ENCODE data around the gene DUSP14. TPM values are rescaled to one million over a fixed set of nuclear protein-coding genes. Genes with fewer than 3 reads are reported as not detected.

DUSP14 gene
- total and polyA plus RNA-seq, 2 experiments from 2014 or later = 36.7 to 38.7 TPM

GRCh38 chr17:37513711-37514110 is 24.0 kb downstream of the DUSP14 start:
- H3K36me3 ChIP-seq (ENCODE audit: insufficient read depth) = peaks cover 11% of the 10 kb centered on the region; the same call in 1 of the 2 replicates
- Mint-ChIP-seq H3K27ac (no peak overlapping the region), H3K36me3 (ENCODE audit: low read depth) (peaks cover 28% of the 10 kb centered on the region), H3K9me3 (no peaks in the 10 kb centered on the region), H3K4me3 (no peak overlapping the region), H3K27me3 (ENCODE audit: insufficient read depth, low read depth, poor library complexity) (no peaks in the 10 kb centered on the region), H3K4me1 (peaks cover 2% of the 10 kb centered on the region; the same call in 1 of the 3 replicates)
- no peak overlapping the region for H3K27ac ChIP-seq (ENCODE audit: low read depth)
- TF ChIP-seq JUNB (IDR thresholded peaks at IDR 0.05; ENCODE audit: unreplicated experiment) (no peak), POLR2AphosphoS5 (IDR thresholded peaks at IDR 0.05; ENCODE audit: low read depth) (no peak), STAT1 (IDR thresholded peaks at IDR 0.05; ENCODE audit: unreplicated experiment) (no peak), CREB1 (CRISPR knock-in tag; IDR thresholded peaks at IDR 0.05; ENCODE audit: low read depth) (no peak), EZH2 (IDR thresholded peaks at IDR 0.05; ENCODE audit: low read depth, unreplicated experiment) (no peak)
- H3F3A ChIP-seq (replicated peaks; ENCODE audit: low read depth) = 0 out of 2 replicates have a peak, but pooled peaks cover 8% of the 10 kb centered on the region
- no peak for DNase-seq (ENCODE audit: low spot score)
- no peak overlapping the region for H3K4me3 ChIP-seq
- H3K79me2 ChIP-seq (replicated peaks; ENCODE audit: insufficient read depth) = peaks cover 1% of the 10 kb centered on the region; the same call in 1 of the 2 replicates
- no peak overlapping the region for H3K4me2 ChIP-seq
- H3K27me3 ChIP-seq (ENCODE audit: insufficient read depth) = no peaks in the 10 kb centered on the region
- H2AFZ ChIP-seq = no peak overlapping the region
- no peaks in the 10 kb centered on the region for H3K4me1 ChIP-seq (ENCODE audit: insufficient read depth)
- peaks cover 9% of the 10 kb centered on the region for H4K20me1 ChIP-seq (replicated peaks; ENCODE audit: insufficient read depth)
- no peaks in the 10 kb centered on the region for H3K9me2 ChIP-seq (ENCODE audit: insufficient read depth)
- ATAC-seq = no peak

- H3K4me1 ChIP-seq (ENCODE audit: insufficient read depth) = no peaks in the 10 kb centered on the region
- no peaks in the 10 kb centered on the region for H3K9me2 ChIP-seq (ENCODE audit: insufficient read depth)
- H3K4me2 ChIP-seq = no peak overlapping the region
- peaks cover 41% of the 10 kb centered on the region for H3K36me3 Mint-ChIP-seq (ENCODE audit: low read depth)
- H3K27ac ChIP-seq (ENCODE audit: low read depth) = no peak overlapping the region
- H4K20me1 ChIP-seq (replicated peaks; ENCODE audit: insufficient read depth) = peaks cover 9% of the 10 kb centered on the region
- H3K79me2 ChIP-seq (replicated peaks; ENCODE audit: insufficient read depth) = no peaks in the 10 kb centered on the region
- no peak overlapping the region for H3K27ac Mint-ChIP-seq
- peaks cover 2% of the 10 kb centered on the region; the same call in 1 of the 3 replicates for H3K4me1 Mint-ChIP-seq
- no peaks in the 10 kb centered on the region for H3K27me3 ChIP-seq (ENCODE audit: insufficient read depth)
- H3F3A ChIP-seq (replicated peaks; ENCODE audit: low read depth) = 0 out of 2 replicates have a peak, but pooled peaks cover 8% of the 10 kb centered on the region
- DNase-seq (ENCODE audit: low spot score) = no peak
- no peak overlapping the region for H3K4me3 ChIP-seq
- no peak for TF ChIP-seq EZH2phosphoT487 (IDR thresholded peaks at IDR 0.05; ENCODE audit: unreplicated experiment)
- no peak for TF ChIP-seq ZNF114 (CRISPR knock-in tag; IDR thresholded peaks at IDR 0.05)
- no peak for TF ChIP-seq JUNB (IDR thresholded peaks at IDR 0.05; ENCODE audit: unreplicated experiment)
- H3K27me3 Mint-ChIP-seq (ENCODE audit: insufficient read depth, low read depth, poor library complexity) = peaks cover 2% of the 10 kb centered on the region
- peaks cover 11% of the 10 kb centered on the region; the same call in 1 of the 2 replicates for H3K36me3 ChIP-seq (ENCODE audit: insufficient read depth)
- ATAC-seq = no peak
- H3K4me3 Mint-ChIP-seq = no peak overlapping the region
- no peak overlapping the region for H2AFZ ChIP-seq
- no peaks in the 10 kb centered on the region for H3K9me3 Mint-ChIP-seq
Observed at GRCh38 chr17:37516127-37516571, 26.5 kb downstream of the DUSP14 start.

DNA sequence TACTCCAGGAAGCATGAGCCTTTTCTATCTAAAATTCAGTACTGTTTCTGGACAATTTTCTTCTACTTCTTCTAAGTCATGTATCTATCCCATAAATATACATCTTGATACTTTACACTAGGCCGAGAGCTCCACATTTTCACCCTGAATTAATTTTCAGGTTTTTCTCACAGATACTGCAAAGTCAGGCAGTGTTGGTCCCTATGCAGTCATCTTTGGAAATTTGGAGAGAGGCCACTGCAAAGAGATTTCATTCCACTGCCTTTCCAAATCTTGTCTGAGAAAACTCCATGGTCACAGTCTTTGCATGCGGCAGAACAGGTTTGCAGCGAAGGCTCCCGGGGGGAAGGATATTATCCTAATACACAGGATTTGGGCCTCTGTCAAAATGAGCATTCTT is 28.2 kb downstream of the DUSP14 start:
- Histone ChIP-seq H3K4me3 (no peak overlapping the region), H3K36me3 (ENCODE audit: insufficient read depth) (peaks cover 11% of the 10 kb centered on the region; the same call in 1 of the 2 replicates), H3K27me3 (ENCODE audit: insufficient read depth) (no peaks in the 10 kb centered on the region), H2AFZ (no peak overlapping the region), H3K27ac (ENCODE audit: low read depth) (no peak overlapping the region), H3K4me1 (ENCODE audit: insufficient read depth) (no peaks in the 10 kb centered on the region), H3K4me2 (no peak overlapping the region), H3F3A (replicated peaks; ENCODE audit: low read depth) (0 out of 2 replicates have a peak, but pooled peaks cover 4% of the 10 kb centered on the region), H3K79me2 (replicated peaks; ENCODE audit: insufficient read depth) (no peaks in the 10 kb centered on the region), H3K9me2 (ENCODE audit: insufficient read depth) (no peaks in the 10 kb centered on the region), H4K20me1 (replicated peaks; ENCODE audit: insufficient read depth) (peaks cover 9% of the 10 kb centered on the region)
- no peaks in the 10 kb centered on the region for H3K9me3 Mint-ChIP-seq
- peaks cover 32% of the 10 kb centered on the region for H3K36me3 Mint-ChIP-seq (ENCODE audit: low read depth)
- H3K27me3 Mint-ChIP-seq (ENCODE audit: insufficient read depth, low read depth, poor library complexity) = peaks cover 2% of the 10 kb centered on the region
- H3K4me1 Mint-ChIP-seq = peaks cover 2% of the 10 kb centered on the region; the same call in 1 of the 3 replicates
- H3K27ac Mint-ChIP-seq = no peak overlapping the region
- DNase-seq (ENCODE audit: low spot score) (no peak), ATAC-seq (no peak)
- no peak overlapping the region for H3K4me3 Mint-ChIP-seq
- TF ChIP-seq, protein P1, sequence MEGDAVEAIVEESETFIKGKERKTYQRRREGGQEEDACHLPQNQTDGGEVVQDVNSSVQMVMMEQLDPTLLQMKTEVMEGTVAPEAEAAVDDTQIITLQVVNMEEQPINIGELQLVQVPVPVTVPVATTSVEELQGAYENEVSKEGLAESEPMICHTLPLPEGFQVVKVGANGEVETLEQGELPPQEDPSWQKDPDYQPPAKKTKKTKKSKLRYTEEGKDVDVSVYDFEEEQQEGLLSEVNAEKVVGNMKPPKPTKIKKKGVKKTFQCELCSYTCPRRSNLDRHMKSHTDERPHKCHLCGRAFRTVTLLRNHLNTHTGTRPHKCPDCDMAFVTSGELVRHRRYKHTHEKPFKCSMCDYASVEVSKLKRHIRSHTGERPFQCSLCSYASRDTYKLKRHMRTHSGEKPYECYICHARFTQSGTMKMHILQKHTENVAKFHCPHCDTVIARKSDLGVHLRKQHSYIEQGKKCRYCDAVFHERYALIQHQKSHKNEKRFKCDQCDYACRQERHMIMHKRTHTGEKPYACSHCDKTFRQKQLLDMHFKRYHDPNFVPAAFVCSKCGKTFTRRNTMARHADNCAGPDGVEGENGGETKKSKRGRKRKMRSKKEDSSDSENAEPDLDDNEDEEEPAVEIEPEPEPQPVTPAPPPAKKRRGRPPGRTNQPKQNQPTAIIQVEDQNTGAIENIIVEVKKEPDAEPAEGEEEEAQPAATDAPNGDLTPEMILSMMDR (conservative IDR thresholded peaks at IDR 0.05; ENCODE audit: low read depth in 2 of 2) = no peak
- TF ChIP-seq, protein P2, sequence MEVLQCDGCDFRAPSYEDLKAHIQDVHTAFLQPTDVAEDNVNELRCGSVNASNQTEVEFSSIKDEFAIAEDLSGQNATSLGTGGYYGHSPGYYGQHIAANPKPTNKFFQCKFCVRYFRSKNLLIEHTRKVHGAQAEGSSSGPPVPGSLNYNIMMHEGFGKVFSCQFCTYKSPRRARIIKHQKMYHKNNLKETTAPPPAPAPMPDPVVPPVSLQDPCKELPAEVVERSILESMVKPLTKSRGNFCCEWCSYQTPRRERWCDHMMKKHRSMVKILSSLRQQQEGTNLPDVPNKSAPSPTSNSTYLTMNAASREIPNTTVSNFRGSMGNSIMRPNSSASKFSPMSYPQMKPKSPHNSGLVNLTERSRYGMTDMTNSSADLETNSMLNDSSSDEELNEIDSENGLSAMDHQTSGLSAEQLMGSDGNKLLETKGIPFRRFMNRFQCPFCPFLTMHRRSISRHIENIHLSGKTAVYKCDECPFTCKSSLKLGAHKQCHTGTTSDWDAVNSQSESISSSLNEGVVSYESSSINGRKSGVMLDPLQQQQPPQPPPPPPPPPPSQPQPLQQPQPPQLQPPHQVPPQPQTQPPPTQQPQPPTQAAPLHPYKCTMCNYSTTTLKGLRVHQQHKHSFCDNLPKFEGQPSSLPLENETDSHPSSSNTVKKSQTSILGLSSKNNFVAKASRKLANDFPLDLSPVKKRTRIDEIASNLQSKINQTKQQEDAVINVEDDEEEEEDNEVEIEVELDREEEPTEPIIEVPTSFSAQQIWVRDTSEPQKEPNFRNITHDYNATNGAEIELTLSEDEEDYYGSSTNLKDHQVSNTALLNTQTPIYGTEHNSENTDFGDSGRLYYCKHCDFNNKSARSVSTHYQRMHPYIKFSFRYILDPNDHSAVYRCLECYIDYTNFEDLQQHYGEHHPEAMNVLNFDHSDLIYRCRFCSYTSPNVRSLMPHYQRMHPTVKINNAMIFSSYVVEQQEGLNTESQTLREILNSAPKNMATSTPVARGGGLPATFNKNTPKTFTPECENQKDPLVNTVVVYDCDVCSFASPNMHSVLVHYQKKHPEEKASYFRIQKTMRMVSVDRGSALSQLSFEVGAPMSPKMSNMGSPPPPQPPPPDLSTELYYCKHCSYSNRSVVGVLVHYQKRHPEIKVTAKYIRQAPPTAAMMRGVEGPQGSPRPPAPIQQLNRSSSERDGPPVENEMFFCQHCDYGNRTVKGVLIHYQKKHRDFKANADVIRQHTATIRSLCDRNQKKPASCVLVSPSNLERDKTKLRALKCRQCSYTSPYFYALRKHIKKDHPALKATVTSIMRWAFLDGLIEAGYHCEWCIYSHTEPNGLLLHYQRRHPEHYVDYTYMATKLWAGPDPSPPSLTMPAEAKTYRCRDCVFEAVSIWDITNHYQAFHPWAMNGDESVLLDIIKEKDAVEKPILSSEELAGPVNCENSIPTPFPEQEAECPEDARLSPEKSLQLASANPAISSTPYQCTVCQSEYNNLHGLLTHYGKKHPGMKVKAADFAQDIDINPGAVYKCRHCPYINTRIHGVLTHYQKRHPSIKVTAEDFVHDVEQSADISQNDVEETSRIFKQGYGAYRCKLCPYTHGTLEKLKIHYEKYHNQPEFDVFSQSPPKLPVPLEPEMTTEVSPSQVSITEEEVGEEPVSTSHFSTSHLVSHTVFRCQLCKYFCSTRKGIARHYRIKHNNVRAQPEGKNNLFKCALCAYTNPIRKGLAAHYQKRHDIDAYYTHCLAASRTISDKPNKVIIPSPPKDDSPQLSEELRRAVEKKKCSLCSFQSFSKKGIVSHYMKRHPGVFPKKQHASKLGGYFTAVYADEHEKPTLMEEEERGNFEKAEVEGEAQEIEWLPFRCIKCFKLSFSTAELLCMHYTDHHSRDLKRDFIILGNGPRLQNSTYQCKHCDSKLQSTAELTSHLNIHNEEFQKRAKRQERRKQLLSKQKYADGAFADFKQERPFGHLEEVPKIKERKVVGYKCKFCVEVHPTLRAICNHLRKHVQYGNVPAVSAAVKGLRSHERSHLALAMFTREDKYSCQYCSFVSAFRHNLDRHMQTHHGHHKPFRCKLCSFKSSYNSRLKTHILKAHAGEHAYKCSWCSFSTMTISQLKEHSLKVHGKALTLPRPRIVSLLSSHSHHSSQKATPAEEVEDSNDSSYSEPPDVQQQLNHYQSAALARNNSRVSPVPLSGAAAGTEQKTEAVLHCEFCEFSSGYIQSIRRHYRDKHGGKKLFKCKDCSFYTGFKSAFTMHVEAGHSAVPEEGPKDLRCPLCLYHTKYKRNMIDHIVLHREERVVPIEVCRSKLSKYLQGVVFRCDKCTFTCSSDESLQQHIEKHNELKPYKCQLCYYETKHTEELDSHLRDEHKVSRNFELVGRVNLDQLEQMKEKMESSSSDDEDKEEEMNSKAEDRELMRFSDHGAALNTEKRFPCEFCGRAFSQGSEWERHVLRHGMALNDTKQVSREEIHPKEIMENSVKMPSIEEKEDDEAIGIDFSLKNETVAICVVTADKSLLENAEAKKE (CRISPR knock-in tag; IDR thresholded peaks at IDR 0.05) = no peak
- TF ChIP-seq STAT1 (IDR thresholded peaks at IDR 0.05; ENCODE audit: unreplicated experiment) (no peak), JUNB (IDR thresholded peaks at IDR 0.05; ENCODE audit: unreplicated experiment) (no peak), EZH2phosphoT487 (IDR thresholded peaks at IDR 0.05; ENCODE audit: unreplicated experiment) (no peak)

All from GM23338 (cell line).